Neural cell (in vitro differentiated cells): ENCODE results near the gene TRPM3. TPM values are rescaled to one million over a fixed set of nuclear protein-coding genes. Genes with fewer than 3 reads are reported as not detected.

Experiments used
- H2AFZ ChIP-seq: fragments of 200-600, 300-800 bp; sonication (generic), shearing (Covaris generic); 2 replicates; pipeline ENCODE4 v1.6.0; 2014; ENCODE audit warnings: low read depth, mild to moderate bottlenecking, antibody characterized with exemption, low read length, moderate library complexity
- H3F3A ChIP-seq: fragments of 200-600 bp; shearing (Covaris generic); 2 replicates; pipeline ENCODE4 v1.6.1; 2016; ENCODE audit warnings: mild to moderate bottlenecking, moderate library complexity, mixed read lengths, antibody characterized with exemption, low read length; ENCODE audit not compliant: insufficient read depth, poor library complexity, severe bottlenecking
- H3K27ac ChIP-seq: fragments of 200-600, 300-800 bp; sonication (generic), shearing (Covaris generic); 2 replicates; pipeline ENCODE4 v1.5.1; 2014; ENCODE audit warnings: mild to moderate bottlenecking, low read length, moderate library complexity
- H3K27me3 ChIP-seq: fragments of 300-800, 200-600 bp; sonication (generic), shearing (Covaris generic); 2 replicates; pipeline ENCODE4 v1.6.0; 2014; ENCODE audit warnings: mild to moderate bottlenecking, low read depth, low read length, moderate library complexity; ENCODE audit not compliant: insufficient read depth
- H3K36me3 ChIP-seq: fragments of 300-800, 200-600 bp; sonication (generic), shearing (Covaris generic); 2 replicates; pipeline ENCODE4 v1.5.1; 2014; ENCODE audit warnings: mild to moderate bottlenecking, antibody characterized with exemption, low read length, moderate library complexity; ENCODE audit not compliant: insufficient read depth
- H3K4me2 ChIP-seq: fragments of 300-800, 200-600 bp; sonication (generic), shearing (Covaris generic); 2 replicates; pipeline ENCODE4 v1.6.0; 2014; ENCODE audit warnings: mild to moderate bottlenecking, low read length
- H3K4me3 ChIP-seq: fragments of 300-800, 200-600 bp; sonication (generic), shearing (Covaris generic); 2 replicates; pipeline ENCODE4 v1.5.1; 2014; ENCODE audit warnings: mild to moderate bottlenecking, low read length, moderate library complexity
- H3K79me2 ChIP-seq: fragments of 200-600 bp; shearing (Covaris generic); replicated peaks from 2 replicates; pipeline ENCODE4 v1.6.0; 2014; ENCODE audit warnings: mild to moderate bottlenecking, low read length, moderate library complexity; ENCODE audit not compliant: insufficient read depth
- H3K9ac ChIP-seq: fragments of 300-800, 200-600 bp; sonication (generic), shearing (Covaris generic); 2 replicates; pipeline ENCODE4 v1.6.1; 2016; ENCODE audit warnings: mild to moderate bottlenecking, low read length, mixed read lengths
- H3K9me2 ChIP-seq: fragments of 200-600 bp; shearing (Covaris generic); 2 replicates; pipeline ENCODE4 v1.6.1; 2016; ENCODE audit warnings: mild to moderate bottlenecking, low read length, mixed read lengths; ENCODE audit not compliant: insufficient read depth
- H3K9me3 ChIP-seq: fragments of 200-600, 300-800 bp; sonication (generic), shearing (Covaris generic); 2 replicates; pipeline ENCODE4 v1.6.1; 2016; ENCODE audit warnings: mild to moderate bottlenecking, mixed run types, low read length, moderate library complexity, mixed read lengths
- H4K20me1 ChIP-seq: fragments of 200-600 bp; shearing (Covaris generic); 2 replicates; pipeline ENCODE4 v1.6.1; 2016; ENCODE audit warnings: mild to moderate bottlenecking, mixed run types; ENCODE audit not compliant: insufficient read depth
- CTCF ChIP-seq: fragments of 450-650 bp; IDR thresholded peaks from 2 replicates; pipeline ENCODE4 v1.5.1; 2014; ENCODE audit warnings: antibody characterized with exemption, mild to moderate bottlenecking, moderate library complexity; ENCODE audit not compliant: poor library complexity, severe bottlenecking
- EP300 ChIP-seq: fragments of 450-650 bp; conservative IDR thresholded peaks from 2 replicates; pipeline ENCODE4 v1.6.1; 2014; ENCODE audit warnings: antibody characterized with exemption, mild to moderate bottlenecking, moderate library complexity; ENCODE audit not compliant: poor library complexity, severe bottlenecking
- EZH2 ChIP-seq: fragments of 200-600, 300-800 bp; shearing (Covaris generic), sonication (generic); IDR thresholded peaks from 2 replicates; pipeline ENCODE4 v1.6.1; 2014; ENCODE audit warnings: antibody characterized with exemption, low read length, borderline replicate concordance, mild to moderate bottlenecking; ENCODE audit not compliant: insufficient read depth, poor library complexity, severe bottlenecking
- MXI1 ChIP-seq: fragments of 450-650 bp; conservative IDR thresholded peaks from 2 replicates; pipeline ENCODE4 v1.6.1; 2014; ENCODE audit warnings: antibody characterized with exemption, mild to moderate bottlenecking; ENCODE audit not compliant: poor library complexity, severe bottlenecking
- POLR2AphosphoS5 ChIP-seq: IDR thresholded peaks from 2 replicates; pipeline ENCODE4 v1.6.1; 2012
- RAD21 ChIP-seq: fragments of 450-650 bp; conservative IDR thresholded peaks from 2 replicates; pipeline ENCODE4 v1.6.1; 2014; ENCODE audit warnings: antibody characterized with exemption, mild to moderate bottlenecking, moderate library complexity
- SMC3 ChIP-seq: fragments of 450-650 bp; conservative IDR thresholded peaks from 2 replicates; pipeline ENCODE4 v1.6.1; 2014; ENCODE audit warnings: antibody characterized with exemption, mild to moderate bottlenecking, moderate library complexity; ENCODE audit not compliant: poor library complexity
- TAF1 ChIP-seq: IDR thresholded peaks from 2 replicates; pipeline ENCODE4 v1.6.1; 2012; ENCODE audit warnings: low read depth
- polyA plus RNA-seq: library from polyadenylated mRNA; depleted of rRNA; stranded (reverse); fragments of >200 nt; gene quantifications from 2 replicates; pipeline ENCODE4 v1.2.3, GENCODE V29; 2014
- TF ChIP-seq, protein P1 (sequence below): IDR thresholded peaks from 2 replicates; pipeline ENCODE4 v1.6.1; 2012; ENCODE audit warnings: borderline replicate concordance

TRPM3 gene
- polyA plus RNA-seq, 1 donor from 2014 or later = 1.3 TPM

DNA sequence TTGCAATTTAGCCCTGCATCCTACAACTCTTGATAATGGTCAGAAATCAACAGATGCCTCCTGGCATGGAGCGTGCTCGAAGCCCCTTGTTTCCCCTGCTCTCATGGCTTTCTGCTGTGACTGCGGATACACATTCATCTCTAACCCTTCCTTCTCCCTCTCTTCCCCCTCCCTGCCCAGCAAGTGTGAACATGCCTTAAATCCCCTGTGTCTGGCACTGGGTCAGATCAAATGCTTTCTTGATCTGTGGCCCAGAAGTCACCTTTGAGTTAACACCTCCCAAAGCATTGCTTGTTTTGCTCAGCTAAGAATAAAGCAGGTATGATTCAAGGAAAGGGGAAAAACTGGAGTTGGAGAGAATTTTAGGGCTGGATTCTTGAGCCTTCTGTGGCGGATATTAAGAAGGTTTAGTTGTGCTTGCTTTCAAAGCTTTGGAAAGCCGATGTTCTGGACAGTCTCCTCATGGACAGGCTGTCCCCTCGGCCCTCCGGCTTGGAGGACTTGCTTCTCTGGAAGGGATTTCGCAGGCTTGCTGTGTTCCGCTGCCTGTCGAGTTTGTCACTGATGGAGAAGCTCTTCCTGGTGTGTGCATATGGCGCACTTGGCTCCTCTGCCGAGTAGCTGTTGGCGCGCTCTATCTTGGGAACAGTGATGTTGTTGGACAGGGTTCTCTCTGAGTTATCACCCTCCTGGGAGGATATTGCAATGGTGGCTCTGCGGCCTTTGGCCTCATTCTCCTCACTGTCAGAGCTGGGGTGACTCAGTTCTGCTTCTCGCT lies 585.7 kb downstream of the TRPM3 start:
- Histone ChIP-seq H2AFZ (no peak overlapping the region), H3K4me3 (no peak overlapping the region), H3K27me3 (no peaks in the 10 kb centered on the region), H3K9ac (no peak overlapping the region), H3K4me2 (no peak overlapping the region), H3K27ac (no peak overlapping the region), H3K36me3 (no peaks in the 10 kb centered on the region), H3K9me2 (no peaks in the 10 kb centered on the region), H3K9me3 (no peaks in the 10 kb centered on the region), H3K79me2 (no peaks in the 10 kb centered on the region), H3F3A (no peaks in the 10 kb centered on the region), H4K20me1 (no peaks in the 10 kb centered on the region)
- TF ChIP-seq EZH2 = no peak
- no peak for TF ChIP-seq MXI1
- TF ChIP-seq, protein P1, sequence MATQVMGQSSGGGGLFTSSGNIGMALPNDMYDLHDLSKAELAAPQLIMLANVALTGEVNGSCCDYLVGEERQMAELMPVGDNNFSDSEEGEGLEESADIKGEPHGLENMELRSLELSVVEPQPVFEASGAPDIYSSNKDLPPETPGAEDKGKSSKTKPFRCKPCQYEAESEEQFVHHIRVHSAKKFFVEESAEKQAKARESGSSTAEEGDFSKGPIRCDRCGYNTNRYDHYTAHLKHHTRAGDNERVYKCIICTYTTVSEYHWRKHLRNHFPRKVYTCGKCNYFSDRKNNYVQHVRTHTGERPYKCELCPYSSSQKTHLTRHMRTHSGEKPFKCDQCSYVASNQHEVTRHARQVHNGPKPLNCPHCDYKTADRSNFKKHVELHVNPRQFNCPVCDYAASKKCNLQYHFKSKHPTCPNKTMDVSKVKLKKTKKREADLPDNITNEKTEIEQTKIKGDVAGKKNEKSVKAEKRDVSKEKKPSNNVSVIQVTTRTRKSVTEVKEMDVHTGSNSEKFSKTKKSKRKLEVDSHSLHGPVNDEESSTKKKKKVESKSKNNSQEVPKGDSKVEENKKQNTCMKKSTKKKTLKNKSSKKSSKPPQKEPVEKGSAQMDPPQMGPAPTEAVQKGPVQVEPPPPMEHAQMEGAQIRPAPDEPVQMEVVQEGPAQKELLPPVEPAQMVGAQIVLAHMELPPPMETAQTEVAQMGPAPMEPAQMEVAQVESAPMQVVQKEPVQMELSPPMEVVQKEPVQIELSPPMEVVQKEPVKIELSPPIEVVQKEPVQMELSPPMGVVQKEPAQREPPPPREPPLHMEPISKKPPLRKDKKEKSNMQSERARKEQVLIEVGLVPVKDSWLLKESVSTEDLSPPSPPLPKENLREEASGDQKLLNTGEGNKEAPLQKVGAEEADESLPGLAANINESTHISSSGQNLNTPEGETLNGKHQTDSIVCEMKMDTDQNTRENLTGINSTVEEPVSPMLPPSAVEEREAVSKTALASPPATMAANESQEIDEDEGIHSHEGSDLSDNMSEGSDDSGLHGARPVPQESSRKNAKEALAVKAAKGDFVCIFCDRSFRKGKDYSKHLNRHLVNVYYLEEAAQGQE = no peak
- TF ChIP-seq POLR2AphosphoS5 = no peak
- no peak for TF ChIP-seq EP300
- no peak for TF ChIP-seq SMC3
- no peak for TF ChIP-seq CTCF
- no peak for TF ChIP-seq TAF1
- TF ChIP-seq RAD21 = no peak

GRCh38 chr9:70534471-70534870 lies 587.0 kb downstream of the TRPM3 start:
- Histone ChIP-seq H3K27ac (no peak overlapping the region), H2AFZ (no peak overlapping the region), H3K9me3 (no peaks in the 10 kb centered on the region), H3K9ac (no peak overlapping the region), H3K4me3 (no peak overlapping the region), H4K20me1 (no peaks in the 10 kb centered on the region), H3K36me3 (no peaks in the 10 kb centered on the region), H3K4me2 (no peak overlapping the region), H3K79me2 (no peaks in the 10 kb centered on the region), H3K27me3 (no peaks in the 10 kb centered on the region), H3K9me2 (no peaks in the 10 kb centered on the region), H3F3A (no peaks in the 10 kb centered on the region)
- no peak for TF ChIP-seq SMC3
- TF ChIP-seq RAD21 = no peak
- no peak for TF ChIP-seq EZH2
- no peak for TF ChIP-seq EP300
- TF ChIP-seq, protein P1 = no peak
- no peak for TF ChIP-seq TAF1
